Stimulated activated CD4-positive, alpha-beta T cell treated with anti-CD3 and anti-CD28 coated beads, TNF-alpha, amount 100 ng/mL, for 48 hours (primary cell): ENCODE data around the gene NCKAP5.

Experiments used
- DNase-seq, 3 donors: peaks; one replicate each; pipeline ENCODE4 v3.0.0-alpha.2; 2020; ENCODE audit warnings: low read depth in 3 of 3

NCKAP5 gene

GRCh38 chr2:133574186-133574585 is 5.9 kb upstream of the NCKAP5 start:
- no peak for DNase-seq

- DNase-seq, result no peak
These were observed 5.4 kb upstream of the NCKAP5 start for GRCh38 chr2:133573491-133574162.

- no peak for DNase-seq
These were observed 3.0 kb upstream of the NCKAP5 start for GRCh38 chr2:133571249-133571648.

- no peak for DNase-seq
These were observed 2.3 kb upstream of the NCKAP5 start for GRCh38 chr2:133570542-133570941.

GRCh38 chr2:133569286-133569830 is 1.1 kb upstream of the NCKAP5 start:
- no peak for DNase-seq

GRCh38 chr2:133568598-133568997 is 335 bp upstream of the NCKAP5 start:
- no peak for DNase-seq

- no peak for DNase-seq
These were observed 5.7 kb downstream of the NCKAP5 start for GRCh38 chr2:133562558-133562957.

GRCh38 chr2:133561045-133561852 is 7.0 kb downstream of the NCKAP5 start:
- DNase-seq, result no peak

- no peak for DNase-seq
These were observed 10.6 kb downstream of the NCKAP5 start for GRCh38 chr2:133557614-133558013.

GRCh38 chr2:133553838-133554408 is 14.3 kb downstream of the NCKAP5 start:
- DNase-seq, result no peak

- DNase-seq, result no peak
These were observed 15.0 kb downstream of the NCKAP5 start for GRCh38 chr2:133553251-133553650.

- DNase-seq, result no peak
These were observed 15.4 kb downstream of the NCKAP5 start for GRCh38 chr2:133552821-133553220.

- DNase-seq, result no peak
These were observed 26.5 kb downstream of the NCKAP5 start for GRCh38 chr2:133541797-133542196.

- DNase-seq, result no peak
These were observed 26.9 kb downstream of the NCKAP5 start for GRCh38 chr2:133541376-133541775.

- no peak for DNase-seq
These were observed 35.3 kb downstream of the NCKAP5 start for GRCh38 chr2:133532919-133533318.

GRCh38 chr2:133531382-133531781 is 36.9 kb downstream of the NCKAP5 start:
- no peak for DNase-seq

- DNase-seq, result no peak
These were observed 37.6 kb downstream of the NCKAP5 start for GRCh38 chr2:133530645-133531044.

GRCh38 chr2:133526530-133527300 is 41.5 kb downstream of the NCKAP5 start:
- no peak for DNase-seq

GRCh38 chr2:133525613-133526529 is 42.4 kb downstream of the NCKAP5 start:
- no peak for DNase-seq

GRCh38 chr2:133525090-133525489 is 43.2 kb downstream of the NCKAP5 start:
- no peak for DNase-seq

- no peak for DNase-seq
These were observed 44.9 kb downstream of the NCKAP5 start for GRCh38 chr2:133523406-133523805.
